OCI-LY1 (cell line): ENCODE measurements around the gene IL5RA.

ENCODE experiments used
- EZH2 ChIP-seq: fragments of 200-600 bp; sonication (generic), shearing (Covaris generic); IDR thresholded peaks from 2 replicates; pipeline ENCODE4 v1.8.0; 2017; ENCODE audit warnings: borderline replicate concordance, mixed run types, mild to moderate bottlenecking, antibody characterized with exemption, low read length, moderate library complexity, mixed read lengths
- TF ChIP-seq, protein P1 (sequence below): fragments of 200-600 bp; sonication (generic), shearing (Covaris generic); IDR thresholded peaks from 2 replicates; pipeline ENCODE4 v1.5.1; 2017; ENCODE audit warnings: mild to moderate bottlenecking, antibody characterized with exemption, low read length, moderate library complexity, mixed read lengths

DNA sequence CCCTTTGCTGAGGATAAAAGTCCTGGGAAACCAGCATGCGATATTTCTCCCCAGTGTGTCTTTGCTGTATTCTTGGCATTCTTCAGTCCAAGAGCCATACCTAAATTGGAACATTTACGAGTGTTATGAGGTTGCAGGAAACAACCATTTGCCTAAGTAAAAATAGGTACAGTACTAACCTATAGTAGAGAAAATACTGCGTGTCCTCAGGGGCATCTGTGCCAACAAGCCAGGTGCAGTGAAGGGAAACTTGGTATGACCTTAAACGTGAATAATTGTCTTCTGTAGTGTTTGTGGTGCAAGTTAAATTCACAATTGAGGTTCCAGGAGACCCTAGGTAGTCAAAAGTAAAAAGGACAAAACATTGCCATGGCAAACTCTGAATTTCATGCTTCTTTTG, 12.2 kb downstream of the IL5RA start:
- TF ChIP-seq, protein P1, sequence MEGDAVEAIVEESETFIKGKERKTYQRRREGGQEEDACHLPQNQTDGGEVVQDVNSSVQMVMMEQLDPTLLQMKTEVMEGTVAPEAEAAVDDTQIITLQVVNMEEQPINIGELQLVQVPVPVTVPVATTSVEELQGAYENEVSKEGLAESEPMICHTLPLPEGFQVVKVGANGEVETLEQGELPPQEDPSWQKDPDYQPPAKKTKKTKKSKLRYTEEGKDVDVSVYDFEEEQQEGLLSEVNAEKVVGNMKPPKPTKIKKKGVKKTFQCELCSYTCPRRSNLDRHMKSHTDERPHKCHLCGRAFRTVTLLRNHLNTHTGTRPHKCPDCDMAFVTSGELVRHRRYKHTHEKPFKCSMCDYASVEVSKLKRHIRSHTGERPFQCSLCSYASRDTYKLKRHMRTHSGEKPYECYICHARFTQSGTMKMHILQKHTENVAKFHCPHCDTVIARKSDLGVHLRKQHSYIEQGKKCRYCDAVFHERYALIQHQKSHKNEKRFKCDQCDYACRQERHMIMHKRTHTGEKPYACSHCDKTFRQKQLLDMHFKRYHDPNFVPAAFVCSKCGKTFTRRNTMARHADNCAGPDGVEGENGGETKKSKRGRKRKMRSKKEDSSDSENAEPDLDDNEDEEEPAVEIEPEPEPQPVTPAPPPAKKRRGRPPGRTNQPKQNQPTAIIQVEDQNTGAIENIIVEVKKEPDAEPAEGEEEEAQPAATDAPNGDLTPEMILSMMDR, result no peak
- no peak for TF ChIP-seq EZH2
